ENCODE results near the gene DLL1.

DNA sequence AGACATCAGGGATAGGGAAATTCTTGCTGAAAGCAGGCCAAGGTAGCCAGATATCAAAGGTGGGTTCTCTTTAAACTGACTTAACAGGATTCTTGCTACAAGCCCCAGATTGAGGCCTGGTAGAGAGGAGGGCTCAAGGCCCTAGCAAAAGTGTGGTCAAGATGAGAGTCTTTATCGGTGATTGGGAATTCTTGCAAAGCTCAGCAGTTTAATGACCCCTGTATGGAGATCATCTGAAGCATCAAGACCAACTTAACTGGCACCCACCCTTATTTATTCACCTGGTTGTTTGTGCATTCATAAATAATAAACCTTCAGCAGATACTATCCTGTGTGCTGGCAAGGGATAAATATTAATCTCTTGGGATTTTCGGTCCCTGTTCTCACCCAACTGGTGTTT is 22.0 kb upstream of the DLL1 start:
- TF ChIP-seq, protein P1, sequence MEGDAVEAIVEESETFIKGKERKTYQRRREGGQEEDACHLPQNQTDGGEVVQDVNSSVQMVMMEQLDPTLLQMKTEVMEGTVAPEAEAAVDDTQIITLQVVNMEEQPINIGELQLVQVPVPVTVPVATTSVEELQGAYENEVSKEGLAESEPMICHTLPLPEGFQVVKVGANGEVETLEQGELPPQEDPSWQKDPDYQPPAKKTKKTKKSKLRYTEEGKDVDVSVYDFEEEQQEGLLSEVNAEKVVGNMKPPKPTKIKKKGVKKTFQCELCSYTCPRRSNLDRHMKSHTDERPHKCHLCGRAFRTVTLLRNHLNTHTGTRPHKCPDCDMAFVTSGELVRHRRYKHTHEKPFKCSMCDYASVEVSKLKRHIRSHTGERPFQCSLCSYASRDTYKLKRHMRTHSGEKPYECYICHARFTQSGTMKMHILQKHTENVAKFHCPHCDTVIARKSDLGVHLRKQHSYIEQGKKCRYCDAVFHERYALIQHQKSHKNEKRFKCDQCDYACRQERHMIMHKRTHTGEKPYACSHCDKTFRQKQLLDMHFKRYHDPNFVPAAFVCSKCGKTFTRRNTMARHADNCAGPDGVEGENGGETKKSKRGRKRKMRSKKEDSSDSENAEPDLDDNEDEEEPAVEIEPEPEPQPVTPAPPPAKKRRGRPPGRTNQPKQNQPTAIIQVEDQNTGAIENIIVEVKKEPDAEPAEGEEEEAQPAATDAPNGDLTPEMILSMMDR (IDR thresholded peaks at IDR 0.05; ENCODE audit: low read length): no peak
- TF ChIP-seq EZH2 (IDR thresholded peaks at IDR 0.05; ENCODE audit: borderline replicate concordance, low read length): no peak
